Subcutaneous adipose tissue (tissue), 4 donors: ENCODE results near the gene KNDC1. TPM values are rescaled to one million over a fixed set of nuclear protein-coding genes. Genes with fewer than 3 reads are reported as not detected.

Experiments used
- CTCF ChIP-seq: fragments of 450-650 bp; IDR thresholded peaks from one replicate; pipeline ENCODE4 v1.5.1; 2016; ENCODE audit warnings: low read depth, mild to moderate bottlenecking, control low read depth, antibody characterized with exemption, moderate library complexity
- total RNA-seq, 4 donors: library from RNA; depleted of rRNA; stranded (reverse); fragments of >200 nt; gene quantifications; one replicate each; pipeline ENCODE4 v1.1.0, GENCODE V29; 2016

KNDC1 gene
- total RNA-seq, 4 donors from 2014 or later = not detected

- TF ChIP-seq CTCF = no peak
These were observed 107.3 kb downstream of the KNDC1 start for GRCh38 chr10:133267293-133267692.

- TF ChIP-seq CTCF = no peak
These were observed 107.8 kb downstream of the KNDC1 start for GRCh38 chr10:133267829-133268228.

- TF ChIP-seq CTCF = no peak
These were observed 108.5 kb downstream of the KNDC1 start for GRCh38 chr10:133268532-133268931.

GRCh38 chr10:133269367-133269766 is 109.3 kb downstream of the KNDC1 start:
- TF ChIP-seq CTCF = no peak

- no peak for TF ChIP-seq CTCF
These were observed 110.2 kb downstream of the KNDC1 start for GRCh38 chr10:133270204-133270603.

GRCh38 chr10:133270773-133271297 is 110.8 kb downstream of the KNDC1 start:
- no peak for TF ChIP-seq CTCF

- TF ChIP-seq CTCF = no peak
These were observed 111.7 kb downstream of the KNDC1 start for GRCh38 chr10:133271521-133272300.
